Mesothelial cell of epicardium (in vitro differentiated cells): Measurements from ENCODE around the gene TMCC1. TPM values are rescaled to one million over a fixed set of nuclear protein-coding genes. Genes with fewer than 3 reads are reported as not detected.

Experiments used
- DNase-seq, 2 experiments: peaks; one replicate each; pipeline ENCODE4 v3.0.0; 2021; ENCODE audit warnings: low spot score in 2 of 2; ENCODE audit not compliant: unreplicated experiment in 2 of 2
- H3K27ac Mint-ChIP-seq: 2 replicates; pipeline ENCODE4 v1.8.0; 2021; ENCODE audit warnings: mixed read lengths
- H3K27me3 Mint-ChIP-seq: 2 replicates; pipeline ENCODE4 v1.8.0; 2021; ENCODE audit warnings: low read depth, mixed read lengths
- H3K36me3 Mint-ChIP-seq: 2 replicates; pipeline ENCODE4 v1.8.0; 2021; ENCODE audit warnings: mixed read lengths
- H3K4me1 Mint-ChIP-seq: 2 replicates; pipeline ENCODE4 v1.8.0; 2021; ENCODE audit warnings: mixed read lengths
- H3K4me3 Mint-ChIP-seq: 2 replicates; pipeline ENCODE4 v1.8.0; 2021; ENCODE audit warnings: mild to moderate bottlenecking, moderate library complexity, mixed read lengths
- H3K9me3 Mint-ChIP-seq: 2 replicates; pipeline ENCODE4 v1.8.0; 2021; ENCODE audit warnings: mixed read lengths
- CTCF ChIP-seq: fragments of 200-600 bp; sonication (generic); IDR thresholded peaks from one replicate; pipeline ENCODE4 v1.5.0; 2021; ENCODE audit warnings: antibody characterized with exemption; ENCODE audit not compliant: unreplicated experiment
- total RNA-seq: library from RNA; stranded (reverse); gene quantifications from 3 replicates; pipeline ENCODE4 v1.2.1, GENCODE V29; 2021

Gene TMCC1
- total RNA-seq, 1 donor from 2014 or later: 52.4 TPM

GRCh38 chr3:129638481-129638880 lies 255.0 kb downstream of the TMCC1 start:
- H3K27ac Mint-ChIP-seq: no peak overlapping the region
- H3K4me3 Mint-ChIP-seq: no peak overlapping the region
- no peaks in the 10 kb centered on the region for H3K27me3 Mint-ChIP-seq
- H3K4me1 Mint-ChIP-seq: no peaks in the 10 kb centered on the region
- peaks cover 6% of the 10 kb centered on the region for H3K36me3 Mint-ChIP-seq
- no peak for TF ChIP-seq CTCF
- DNase-seq: no peak
- H3K9me3 Mint-ChIP-seq: peaks cover 16% of the 10 kb centered on the region

GRCh38 chr3:129636082-129636481 lies 257.4 kb downstream of the TMCC1 start:
- no peaks in the 10 kb centered on the region for H3K27me3 Mint-ChIP-seq
- DNase-seq: no peak

GRCh38 chr3:129635656-129636055 lies 257.9 kb downstream of the TMCC1 start:
- DNase-seq: no peak
- Mint-ChIP-seq H3K36me3 (peaks cover 6% of the 10 kb centered on the region), H3K27me3 (no peaks in the 10 kb centered on the region), H3K4me1 (no peaks in the 10 kb centered on the region), H3K27ac (no peak overlapping the region), H3K9me3 (peaks cover 16% of the 10 kb centered on the region), H3K4me3 (no peak overlapping the region)
- no peak for TF ChIP-seq CTCF

More at GRCh38 chr3:129636082-129636481, 257.4 kb downstream of the TMCC1 start:
- no peak overlapping the region for H3K27ac Mint-ChIP-seq
- peaks cover 16% of the 10 kb centered on the region for H3K9me3 Mint-ChIP-seq
- no peaks in the 10 kb centered on the region for H3K4me1 Mint-ChIP-seq
- peaks cover 6% of the 10 kb centered on the region for H3K36me3 Mint-ChIP-seq
- H3K4me3 Mint-ChIP-seq: no peak overlapping the region
- no peak for TF ChIP-seq CTCF

- no peak overlapping the region for H3K4me3 Mint-ChIP-seq
- H3K4me1 Mint-ChIP-seq: no peaks in the 10 kb centered on the region
- peaks cover 16% of the 10 kb centered on the region for H3K9me3 Mint-ChIP-seq
- TF ChIP-seq CTCF: no peak
- DNase-seq: no peak
- no peaks in the 10 kb centered on the region for H3K27me3 Mint-ChIP-seq
- peaks cover 6% of the 10 kb centered on the region for H3K36me3 Mint-ChIP-seq
- H3K27ac Mint-ChIP-seq: no peak overlapping the region
Observed at GRCh38 chr3:129633751-129634481, 259.6 kb downstream of the TMCC1 start.

- no peak overlapping the region for H3K27ac Mint-ChIP-seq
- TF ChIP-seq CTCF: no peak
- no peak overlapping the region for H3K4me3 Mint-ChIP-seq
- no peaks in the 10 kb centered on the region for H3K27me3 Mint-ChIP-seq
- peaks cover 6% of the 10 kb centered on the region for H3K36me3 Mint-ChIP-seq
- peaks cover 3% of the 10 kb centered on the region for H3K4me1 Mint-ChIP-seq
- no peak for DNase-seq
- H3K9me3 Mint-ChIP-seq: peaks cover 16% of the 10 kb centered on the region
Observed at GRCh38 chr3:129632977-129633376, 260.5 kb downstream of the TMCC1 start.
